GM19099 (cell line): ENCODE data around the gene EXOC4.

Source experiments
- POLR2A ChIP-seq: IDR thresholded peaks from 3 replicates; pipeline ENCODE4 v1.6.1; 2011; ENCODE audit warnings: low read depth; ENCODE audit not compliant: insufficient read length; ENCODE audit errors: extremely low read depth

EXOC4 gene

GRCh38 chr7:133727476-133728214, 474.8 kb downstream of the EXOC4 start:
- TF ChIP-seq POLR2A: no peak

GRCh38 chr7:133730360-133730759, 477.5 kb downstream of the EXOC4 start:
- no peak for TF ChIP-seq POLR2A

- no peak for TF ChIP-seq POLR2A
Measured at GRCh38 chr7:133733401-133733800, 480.5 kb downstream of the EXOC4 start.

- no peak for TF ChIP-seq POLR2A
Measured at GRCh38 chr7:133735222-133735621, 482.3 kb downstream of the EXOC4 start.

GRCh38 chr7:133739817-133740216, 486.9 kb downstream of the EXOC4 start:
- TF ChIP-seq POLR2A: no peak

GRCh38 chr7:133741078-133741477, 488.2 kb downstream of the EXOC4 start:
- TF ChIP-seq POLR2A: no peak

DNA sequence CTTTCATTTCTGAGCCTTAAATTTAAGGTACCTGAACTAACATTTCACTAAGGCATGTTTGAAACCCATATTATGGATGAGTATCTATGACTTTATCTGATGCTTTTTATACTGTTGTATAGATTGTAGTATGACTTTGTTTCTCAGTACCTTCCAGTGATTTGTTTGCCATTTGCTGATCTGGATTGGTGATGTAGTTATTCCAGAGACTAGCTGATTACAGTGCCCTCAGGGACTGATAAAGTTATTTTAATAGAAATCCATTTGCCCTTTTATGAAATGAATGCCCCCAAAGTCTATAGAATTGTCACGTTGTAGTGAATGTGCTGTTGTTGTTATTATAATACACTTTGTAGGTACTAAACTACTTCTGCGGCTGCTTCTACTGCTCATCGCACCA, 488.8 kb downstream of the EXOC4 start:
- TF ChIP-seq POLR2A: no peak

DNA sequence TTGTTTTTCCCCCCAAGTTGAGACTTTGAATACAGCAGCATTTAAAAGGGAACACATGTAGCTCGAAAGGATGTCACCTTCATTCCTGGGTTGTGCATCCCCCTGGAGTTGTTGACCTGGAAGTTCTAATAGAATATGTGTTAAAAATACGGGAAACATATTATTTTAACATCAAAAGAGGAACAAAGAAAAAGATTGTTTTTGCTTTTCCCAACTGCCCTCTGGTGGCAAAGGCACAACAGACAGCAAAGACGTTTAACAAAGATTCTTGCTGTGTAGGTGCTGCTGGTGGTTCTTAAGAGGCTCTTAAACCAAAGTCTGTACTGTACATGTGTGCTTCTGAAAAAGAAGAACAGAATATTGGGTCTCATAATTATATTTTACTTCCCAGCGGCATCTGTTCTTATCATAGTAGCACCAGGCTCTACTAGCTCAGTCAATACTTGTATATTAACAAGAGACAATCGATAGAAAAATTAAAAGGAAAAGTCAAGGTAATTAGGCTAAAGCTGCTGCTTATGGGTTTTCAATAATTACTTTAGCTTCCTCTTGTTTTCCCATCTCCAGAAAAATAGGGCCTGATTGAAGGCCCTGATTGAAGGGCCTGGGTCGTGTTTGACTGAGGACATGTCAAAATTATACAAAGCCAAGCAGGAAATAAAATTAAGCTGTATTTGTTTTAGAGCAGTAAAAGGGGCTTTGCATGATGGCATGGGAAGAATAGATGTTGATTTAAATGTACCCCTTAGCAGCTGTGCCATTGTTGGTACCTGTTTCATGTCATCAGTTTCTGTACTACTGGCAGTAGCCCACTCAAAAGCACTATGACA, 490.0 kb downstream of the EXOC4 start:
- no peak for TF ChIP-seq POLR2A

DNA sequence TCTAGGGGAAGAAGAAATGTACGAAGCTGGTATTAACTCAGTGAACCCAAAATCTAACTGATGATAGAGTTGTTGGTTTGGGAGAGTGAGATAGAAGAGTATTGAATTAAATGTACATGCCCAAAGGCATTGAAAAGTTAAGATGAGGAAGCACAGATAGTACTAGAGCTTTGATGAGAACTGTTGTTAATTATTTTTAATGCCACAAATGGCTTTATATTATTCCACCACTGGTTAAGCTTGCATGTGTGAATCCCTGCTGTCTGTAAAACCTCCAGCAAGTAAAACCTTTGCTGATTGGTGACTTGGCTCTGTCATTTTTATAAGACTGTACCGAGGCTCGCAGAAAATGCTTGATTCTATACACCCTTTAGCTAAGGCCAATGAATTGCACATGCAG, 491.6 kb downstream of the EXOC4 start:
- TF ChIP-seq POLR2A: no peak

DNA sequence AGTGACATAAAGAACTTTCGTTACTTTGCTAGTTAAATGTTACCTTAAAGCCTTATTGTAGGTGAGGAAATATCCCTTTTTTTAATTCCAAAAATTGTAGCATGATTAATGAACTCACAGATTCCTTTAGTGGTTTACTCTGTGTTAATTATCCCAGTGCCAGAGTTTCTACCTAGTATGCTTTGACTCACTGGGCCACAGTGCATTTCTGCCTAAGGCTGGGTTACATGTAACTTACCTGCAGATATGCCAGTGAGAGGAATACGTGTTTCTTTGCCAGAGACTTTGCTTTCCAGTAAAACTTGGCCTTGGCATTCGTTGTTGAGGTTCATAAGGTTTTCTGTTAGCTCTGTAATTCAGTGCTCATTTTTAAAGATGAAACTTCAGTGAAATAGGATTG, 493.4 kb downstream of the EXOC4 start:
- no peak for TF ChIP-seq POLR2A

GRCh38 chr7:133746847-133747246, 494.0 kb downstream of the EXOC4 start:
- TF ChIP-seq POLR2A: no peak

DNA sequence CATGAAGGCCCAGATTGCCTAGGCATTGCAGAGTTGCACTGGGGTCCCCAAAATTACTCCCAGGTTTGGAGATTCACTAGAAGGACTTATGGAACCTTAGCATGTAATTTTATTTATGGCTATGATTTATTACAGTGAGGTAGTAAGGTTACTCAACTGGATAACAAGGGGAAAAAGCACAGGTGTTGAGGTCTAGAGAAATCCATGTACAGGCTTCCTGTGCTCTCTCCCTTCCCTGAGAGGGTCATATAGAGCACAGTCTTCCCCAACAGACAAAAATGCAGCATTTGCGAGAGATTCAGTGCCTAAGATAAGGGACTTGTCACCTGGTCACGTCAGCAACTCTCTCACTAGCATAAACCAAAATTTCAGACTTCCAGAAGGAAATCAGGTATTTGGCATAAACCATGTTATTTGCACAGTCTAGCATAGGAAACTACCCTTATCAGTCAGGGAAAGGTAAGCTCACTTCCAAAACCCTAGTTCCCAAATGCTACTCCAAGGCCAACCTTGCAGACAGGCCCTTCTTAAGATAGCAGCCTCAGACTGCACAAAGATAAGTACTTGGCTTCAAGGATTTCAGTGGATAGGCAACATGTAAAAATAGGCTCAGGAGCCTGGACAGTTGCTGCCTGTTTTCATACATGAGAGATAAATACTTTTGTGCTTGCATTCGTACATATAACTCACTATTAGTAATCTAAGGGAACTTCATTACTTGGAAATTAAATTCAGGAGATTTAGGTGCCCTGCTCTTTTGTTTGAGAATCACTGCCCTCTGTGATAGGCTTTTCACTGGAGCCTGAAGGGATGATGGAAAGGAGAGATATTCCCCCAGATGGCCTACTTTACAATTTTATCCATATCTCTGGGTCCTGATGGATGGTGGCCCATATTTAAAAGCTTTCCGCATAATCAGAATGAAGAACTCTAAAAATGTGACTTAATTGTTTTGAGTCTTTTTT, 495.8 kb downstream of the EXOC4 start:
- no peak for TF ChIP-seq POLR2A

DNA sequence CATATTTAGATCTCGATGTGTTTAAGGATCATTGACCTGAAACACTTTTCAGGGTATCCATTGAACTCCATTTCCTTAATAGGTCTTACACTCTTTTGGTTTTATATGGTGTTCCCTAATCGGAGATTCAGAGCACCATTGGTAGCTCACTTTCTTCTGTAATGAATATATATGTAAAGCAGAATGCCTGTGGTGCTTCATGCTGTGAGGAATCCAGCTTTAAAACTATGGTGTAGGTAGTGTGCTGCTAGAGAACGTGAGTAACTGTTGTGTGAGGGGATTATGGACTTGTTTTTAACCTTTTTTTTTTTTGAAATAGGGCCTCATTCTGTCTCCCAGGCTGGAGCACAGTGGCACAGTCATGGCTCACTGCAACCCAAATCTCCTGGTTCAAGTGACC, 497.4 kb downstream of the EXOC4 start:
- no peak for TF ChIP-seq POLR2A

- TF ChIP-seq POLR2A: no peak
Measured at GRCh38 chr7:133751079-133751478, 498.2 kb downstream of the EXOC4 start.

- TF ChIP-seq POLR2A: no peak
Measured at GRCh38 chr7:133753513-133753912, 500.6 kb downstream of the EXOC4 start.
